Ishikawa (cell line): ENCODE results near the gene USP20.
A peak's percentile ranks its signal among the peaks of the same experiment; 100 is the strongest.

Source experiments
- CEBPB ChIP-seq: IDR thresholded peaks from 2 replicates; pipeline ENCODE4 v1.6.1; 2012
- CREB1 ChIP-seq: IDR thresholded peaks from 2 replicates; pipeline ENCODE4 v1.6.1; 2012; ENCODE audit warnings: low read depth
- EGR1 ChIP-seq: IDR thresholded peaks from 2 replicates; pipeline ENCODE4 v1.6.1; 2012
- EP300 ChIP-seq: IDR thresholded peaks from 2 replicates; pipeline ENCODE4 v1.6.1; 2012; ENCODE audit warnings: borderline replicate concordance
- FOXM1 ChIP-seq: IDR thresholded peaks from 2 replicates; pipeline ENCODE4 v1.6.1; 2012; ENCODE audit warnings: low read depth, borderline replicate concordance
- NFIC ChIP-seq: IDR thresholded peaks from 2 replicates; pipeline ENCODE4 v1.6.1; 2012
- RAD21 ChIP-seq: IDR thresholded peaks from 2 replicates; pipeline ENCODE4 v1.6.1; 2012; ENCODE audit warnings: low read depth
- TAF1 ChIP-seq: IDR thresholded peaks from 2 replicates; pipeline ENCODE4 v1.6.1; 2012; ENCODE audit warnings: low read depth, mild to moderate bottlenecking
- TCF12 ChIP-seq: IDR thresholded peaks from 2 replicates; pipeline ENCODE4 v1.6.1; 2012; ENCODE audit warnings: low read depth
- TEAD4 ChIP-seq: IDR thresholded peaks from 2 replicates; pipeline ENCODE4 v1.6.1; 2012
- YY1 ChIP-seq: IDR thresholded peaks from 2 replicates; pipeline ENCODE4 v1.6.1; 2012; ENCODE audit warnings: low read depth
- ZBTB7A ChIP-seq: IDR thresholded peaks from 2 replicates; pipeline ENCODE4 v1.6.1; 2012; ENCODE audit warnings: low read depth
- TF ChIP-seq, protein P1 (sequence below): IDR thresholded peaks from 2 replicates; pipeline ENCODE4 v1.6.1; 2012
- TF ChIP-seq, protein P2 (sequence below): IDR thresholded peaks from 2 replicates; pipeline ENCODE4 v1.6.1; 2012
- TF ChIP-seq, protein P3 (sequence below): IDR thresholded peaks from 2 replicates; pipeline ENCODE4 v1.6.1; 2012; ENCODE audit warnings: low read depth, mild to moderate bottlenecking

Gene USP20

DNA sequence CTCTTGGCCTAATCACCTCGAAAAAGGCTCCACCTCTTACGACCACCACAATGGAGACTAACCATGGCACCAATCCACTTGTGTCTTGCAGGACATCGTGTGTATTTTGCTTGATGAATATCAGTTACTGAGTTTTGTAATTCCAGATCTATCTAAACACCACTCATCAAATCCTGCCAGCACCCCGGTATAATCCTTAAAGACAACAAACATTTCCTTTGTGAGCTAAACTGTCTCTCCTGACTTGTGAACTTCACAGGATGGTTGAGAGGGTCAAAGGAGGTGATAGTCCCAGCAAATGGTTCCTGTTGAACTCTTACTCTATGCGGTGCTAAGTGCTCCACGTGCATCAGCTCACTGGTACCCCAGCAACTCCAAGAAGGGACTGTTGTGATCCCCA, 36.3 kb upstream of the USP20 start:
- TF ChIP-seq CREB1 (no peak), FOXM1 (no peak), TAF1 (no peak), TEAD4 (no peak), CEBPB (no peak), NFIC (no peak)
- TF ChIP-seq, protein P1, sequence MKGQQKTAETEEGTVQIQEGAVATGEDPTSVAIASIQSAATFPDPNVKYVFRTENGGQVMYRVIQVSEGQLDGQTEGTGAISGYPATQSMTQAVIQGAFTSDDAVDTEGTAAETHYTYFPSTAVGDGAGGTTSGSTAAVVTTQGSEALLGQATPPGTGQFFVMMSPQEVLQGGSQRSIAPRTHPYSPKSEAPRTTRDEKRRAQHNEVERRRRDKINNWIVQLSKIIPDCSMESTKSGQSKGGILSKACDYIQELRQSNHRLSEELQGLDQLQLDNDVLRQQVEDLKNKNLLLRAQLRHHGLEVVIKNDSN: no peak
- TF ChIP-seq, protein P2, sequence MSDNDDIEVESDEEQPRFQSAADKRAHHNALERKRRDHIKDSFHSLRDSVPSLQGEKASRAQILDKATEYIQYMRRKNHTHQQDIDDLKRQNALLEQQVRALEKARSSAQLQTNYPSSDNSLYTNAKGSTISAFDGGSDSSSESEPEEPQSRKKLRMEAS: no peak
- TF ChIP-seq, protein P3, sequence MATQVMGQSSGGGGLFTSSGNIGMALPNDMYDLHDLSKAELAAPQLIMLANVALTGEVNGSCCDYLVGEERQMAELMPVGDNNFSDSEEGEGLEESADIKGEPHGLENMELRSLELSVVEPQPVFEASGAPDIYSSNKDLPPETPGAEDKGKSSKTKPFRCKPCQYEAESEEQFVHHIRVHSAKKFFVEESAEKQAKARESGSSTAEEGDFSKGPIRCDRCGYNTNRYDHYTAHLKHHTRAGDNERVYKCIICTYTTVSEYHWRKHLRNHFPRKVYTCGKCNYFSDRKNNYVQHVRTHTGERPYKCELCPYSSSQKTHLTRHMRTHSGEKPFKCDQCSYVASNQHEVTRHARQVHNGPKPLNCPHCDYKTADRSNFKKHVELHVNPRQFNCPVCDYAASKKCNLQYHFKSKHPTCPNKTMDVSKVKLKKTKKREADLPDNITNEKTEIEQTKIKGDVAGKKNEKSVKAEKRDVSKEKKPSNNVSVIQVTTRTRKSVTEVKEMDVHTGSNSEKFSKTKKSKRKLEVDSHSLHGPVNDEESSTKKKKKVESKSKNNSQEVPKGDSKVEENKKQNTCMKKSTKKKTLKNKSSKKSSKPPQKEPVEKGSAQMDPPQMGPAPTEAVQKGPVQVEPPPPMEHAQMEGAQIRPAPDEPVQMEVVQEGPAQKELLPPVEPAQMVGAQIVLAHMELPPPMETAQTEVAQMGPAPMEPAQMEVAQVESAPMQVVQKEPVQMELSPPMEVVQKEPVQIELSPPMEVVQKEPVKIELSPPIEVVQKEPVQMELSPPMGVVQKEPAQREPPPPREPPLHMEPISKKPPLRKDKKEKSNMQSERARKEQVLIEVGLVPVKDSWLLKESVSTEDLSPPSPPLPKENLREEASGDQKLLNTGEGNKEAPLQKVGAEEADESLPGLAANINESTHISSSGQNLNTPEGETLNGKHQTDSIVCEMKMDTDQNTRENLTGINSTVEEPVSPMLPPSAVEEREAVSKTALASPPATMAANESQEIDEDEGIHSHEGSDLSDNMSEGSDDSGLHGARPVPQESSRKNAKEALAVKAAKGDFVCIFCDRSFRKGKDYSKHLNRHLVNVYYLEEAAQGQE: no peak

DNA sequence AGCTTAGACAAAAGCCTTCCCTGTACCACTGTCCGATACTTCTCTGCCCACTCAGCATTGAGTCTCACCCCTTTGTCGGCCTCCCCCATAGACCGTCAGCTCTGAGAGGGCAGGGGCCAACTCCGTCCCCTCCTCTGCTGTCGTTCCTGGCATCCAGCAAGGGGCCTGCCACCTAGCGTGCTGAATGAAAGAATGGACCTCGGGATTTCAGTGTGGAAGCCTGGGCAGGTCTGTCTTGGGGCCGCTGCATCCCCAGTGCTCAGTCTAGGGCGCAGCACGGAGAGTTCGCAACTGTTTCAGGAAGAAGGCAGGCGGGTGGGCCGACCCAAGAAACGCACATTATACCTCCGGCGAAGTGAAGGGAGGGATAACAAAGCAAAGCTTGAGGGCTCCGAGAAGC, 33.8 kb upstream of the USP20 start:
- no peak for TF ChIP-seq ZBTB7A
- TF ChIP-seq TEAD4: no peak
- TF ChIP-seq CREB1: no peak
- TF ChIP-seq, protein P2: no peak
- no peak for TF ChIP-seq EGR1
- TF ChIP-seq, protein P1: no peak
- TF ChIP-seq YY1: no peak
- no peak for TF ChIP-seq CEBPB
- TF ChIP-seq EP300: no peak
- TF ChIP-seq RAD21: no peak
- TF ChIP-seq, protein P3: no peak
- no peak for TF ChIP-seq TAF1
- TF ChIP-seq FOXM1: no peak
- TF ChIP-seq NFIC: no peak
- no peak for TF ChIP-seq TCF12

DNA sequence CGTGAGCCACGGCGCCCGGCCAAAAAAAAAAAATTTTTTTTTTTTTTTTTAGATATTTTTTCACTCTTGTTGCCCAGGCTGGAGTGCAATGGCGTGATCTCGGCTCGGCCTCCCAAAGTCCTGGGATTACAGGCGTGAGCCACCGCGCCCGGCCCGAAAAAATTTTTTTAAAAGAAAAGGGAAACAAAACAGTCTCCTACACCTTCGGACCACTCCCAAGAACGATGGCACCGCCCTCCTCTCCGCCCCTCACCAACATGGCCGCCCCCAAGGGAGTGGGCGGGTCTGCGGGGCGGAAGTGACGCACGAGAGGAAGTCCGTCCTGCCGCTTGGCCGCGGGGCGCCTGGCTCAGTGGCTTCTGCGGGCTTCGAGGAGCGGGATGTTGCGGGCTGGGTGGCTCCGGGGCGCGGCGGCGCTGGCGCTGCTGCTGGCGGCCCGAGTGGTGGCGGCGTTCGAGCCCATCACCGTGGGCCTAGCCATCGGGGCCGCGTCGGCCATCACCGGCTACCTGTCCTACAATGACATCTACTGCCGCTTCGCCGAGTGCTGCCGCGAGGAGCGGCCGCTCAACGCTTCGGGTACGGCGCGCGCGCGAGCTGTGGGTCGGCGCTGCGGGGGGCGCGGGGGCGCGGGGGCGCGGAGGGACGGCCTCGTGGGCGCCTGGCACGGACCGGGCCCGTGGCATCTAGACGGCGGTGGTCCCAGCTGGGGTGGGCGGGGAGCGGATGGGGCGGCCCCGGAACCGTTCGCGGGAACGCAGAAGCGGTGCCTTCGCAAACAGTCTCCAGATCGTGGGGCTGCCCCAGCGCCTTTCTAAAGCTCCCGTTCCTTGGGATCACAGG, 32.2 kb upstream of the USP20 start, which contains the start of gene TOR1B:
TOR1B (plus strand) TSS at position 352 of the 843 bp plus-strand sequence; CDS start at position 381, 29 bp downstream.
- no peak for TF ChIP-seq FOXM1
- peak; percentile 27; the same call in 1 of the 2 replicates for TF ChIP-seq EP300
- no peak for TF ChIP-seq ZBTB7A
- TF ChIP-seq, protein P1: no peak
- 0 out of 2 replicates have a peak, but pooled peaks have one; percentile 5 for TF ChIP-seq TEAD4
- no peak for TF ChIP-seq RAD21
- TF ChIP-seq EGR1: peak; percentile 90
- peak; percentile 78 for TF ChIP-seq CREB1
- peak; percentile 17; the same call in 1 of the 2 replicates for TF ChIP-seq NFIC
- TF ChIP-seq YY1: peak; percentile 98
- no peak for TF ChIP-seq CEBPB
- TF ChIP-seq TAF1: peak; percentile 81
- TF ChIP-seq, protein P3: no peak
- TF ChIP-seq, protein P2: peak; percentile 71
- TF ChIP-seq TCF12: no peak
